ENCODE data around the gene EIF5.

EIF5 gene

DNA sequence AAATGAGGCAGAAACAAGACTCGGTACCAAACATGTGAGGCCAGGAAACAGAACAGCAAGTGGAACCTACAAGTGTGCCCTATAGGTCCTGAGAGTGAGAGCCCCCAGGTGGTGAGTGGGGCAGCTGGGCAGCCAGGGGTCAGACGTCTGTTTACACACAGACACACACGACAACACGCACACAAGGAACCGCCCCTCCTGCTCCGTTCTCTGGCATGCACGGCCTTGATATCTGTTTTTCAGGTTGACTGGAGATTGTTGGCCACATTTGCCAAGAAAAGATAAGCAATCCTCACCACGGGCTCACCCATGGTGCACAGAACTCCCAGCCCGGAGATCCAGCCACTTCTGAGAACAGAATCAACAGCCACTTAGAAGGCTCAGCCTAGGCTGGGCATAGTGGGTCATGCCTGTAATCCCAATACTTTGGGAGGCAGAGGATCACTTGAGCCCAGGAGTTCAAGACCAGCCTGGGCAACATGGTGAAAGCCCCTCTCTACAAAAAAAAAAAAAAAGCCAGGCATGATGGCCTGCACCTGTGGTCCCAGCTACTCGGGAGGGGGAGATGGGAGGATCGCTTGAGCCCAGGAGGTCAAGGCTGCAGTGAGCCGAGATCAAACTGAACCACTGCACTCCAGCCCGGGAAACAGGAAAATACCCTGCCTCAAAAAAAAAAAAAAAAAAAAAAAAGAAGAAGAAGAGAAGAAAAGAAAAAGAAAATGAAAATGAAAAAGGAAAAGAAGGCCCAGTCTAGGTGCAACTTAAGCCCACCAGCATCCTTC lies 19.4 kb upstream of the EIF5 start:
- H3K27me3 ChIP-seq (ENCODE audit: control insufficient read depth, insufficient read depth, low read length), result peaks cover 2% of the 10 kb centered on the region

DNA sequence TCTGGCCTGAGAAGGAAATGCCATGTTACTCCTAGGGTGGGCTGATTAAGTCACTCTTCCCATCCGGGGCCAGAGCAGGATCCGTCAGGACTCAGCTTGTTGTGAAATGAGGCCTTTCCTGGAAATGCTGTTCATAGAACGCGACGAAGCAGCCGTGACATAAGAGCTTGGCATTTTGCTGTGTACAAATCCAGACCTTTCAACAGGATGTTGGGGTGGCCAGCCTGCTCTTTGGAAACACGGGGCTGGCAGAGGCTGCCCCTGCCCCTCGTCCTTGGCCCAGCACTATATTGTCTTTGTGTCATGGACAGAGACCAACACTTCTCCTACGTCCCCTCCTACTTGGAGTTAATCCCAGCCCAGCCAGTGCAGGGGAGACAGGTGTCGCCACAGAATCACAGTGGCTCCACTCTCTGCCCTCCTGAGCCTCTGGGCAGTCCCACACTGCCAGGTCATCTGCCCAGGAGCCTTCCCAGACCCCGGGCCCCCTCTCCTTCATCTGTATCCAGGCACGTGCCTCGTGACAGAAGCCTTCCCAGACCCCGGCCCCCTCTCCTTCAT lies 18.6 kb upstream of the EIF5 start:
- Histone ChIP-seq H3K4me1 (ENCODE audit: control insufficient read depth, insufficient read depth, low read length) (no peaks in the 10 kb centered on the region), H3K27ac (ENCODE audit: low read depth, low read length) (no peak overlapping the region), H3K36me3 (ENCODE audit: control insufficient read depth, insufficient read depth, low read length) (no peaks in the 10 kb centered on the region), H3K4me3 (ENCODE audit: low read length) (no peak overlapping the region), H3K9ac (ENCODE audit: low read length) (no peak overlapping the region), H3K27me3 (ENCODE audit: control insufficient read depth, insufficient read depth, low read length) (peaks cover 2% of the 10 kb centered on the region)

More for the DNA sequence above, 19.4 kb upstream of the EIF5 start:
- Histone ChIP-seq H3K9ac (ENCODE audit: low read length) (no peak overlapping the region), H3K36me3 (ENCODE audit: control insufficient read depth, insufficient read depth, low read length) (no peaks in the 10 kb centered on the region), H3K4me3 (ENCODE audit: low read length) (no peak overlapping the region), H3K4me1 (ENCODE audit: control insufficient read depth, insufficient read depth, low read length) (no peaks in the 10 kb centered on the region), H3K27ac (ENCODE audit: low read depth, low read length) (no peak overlapping the region)

DNA sequence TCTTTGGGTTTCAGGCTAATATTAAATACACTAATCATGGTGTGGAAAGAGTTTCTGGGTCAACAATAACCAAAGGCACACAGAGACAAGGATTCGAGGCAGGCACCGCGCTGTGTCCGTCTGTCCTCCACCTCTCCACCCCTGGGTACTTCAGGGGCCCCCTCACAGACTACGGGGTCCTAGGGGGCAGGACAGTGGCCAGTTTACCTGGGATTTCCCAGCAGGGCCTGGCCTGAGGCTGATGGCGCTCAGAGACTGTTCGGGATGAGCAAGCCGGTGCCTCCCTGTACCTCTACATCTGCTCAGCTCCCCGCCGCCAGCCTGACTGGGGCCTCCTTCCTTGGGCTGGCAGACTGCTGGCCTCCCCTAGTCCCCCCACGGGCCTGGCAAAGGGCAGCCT lies 18.1 kb upstream of the EIF5 start:
- no peak overlapping the region for H3K4me3 ChIP-seq (ENCODE audit: low read length)
- H3K27me3 ChIP-seq (ENCODE audit: control insufficient read depth, insufficient read depth, low read length), result peaks cover 2% of the 10 kb centered on the region
- H3K9ac ChIP-seq (ENCODE audit: low read length), result no peak overlapping the region
- no peaks in the 10 kb centered on the region for H3K4me1 ChIP-seq (ENCODE audit: control insufficient read depth, insufficient read depth, low read length)
- no peaks in the 10 kb centered on the region for H3K36me3 ChIP-seq (ENCODE audit: control insufficient read depth, insufficient read depth, low read length)
- H3K27ac ChIP-seq (ENCODE audit: low read depth, low read length), result no peak overlapping the region

DNA sequence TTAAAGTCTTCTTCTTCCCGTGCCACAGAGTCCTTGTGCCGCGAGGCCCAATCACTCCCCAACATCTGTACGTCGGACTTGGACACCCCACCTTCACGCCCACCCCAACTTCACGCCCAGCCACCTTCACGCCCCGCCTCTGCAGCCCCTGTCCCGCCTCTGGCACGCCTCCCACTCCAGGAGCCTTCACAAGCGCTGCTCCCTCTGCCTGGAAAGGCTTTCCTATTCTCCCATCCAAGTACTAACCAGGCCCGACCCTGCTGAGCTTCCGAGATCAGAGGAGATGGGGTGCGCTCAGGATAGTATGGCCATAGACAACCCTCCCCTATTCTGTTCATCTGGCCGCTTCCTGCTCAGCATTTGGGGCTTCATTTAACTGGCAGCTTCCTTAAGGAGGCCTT lies 17.3 kb upstream of the EIF5 start:
- no peaks in the 10 kb centered on the region for H3K4me1 ChIP-seq (ENCODE audit: control insufficient read depth, insufficient read depth, low read length)
- no peaks in the 10 kb centered on the region for H3K36me3 ChIP-seq (ENCODE audit: control insufficient read depth, insufficient read depth, low read length)
- H3K4me3 ChIP-seq (ENCODE audit: low read length), result no peak overlapping the region
- no peak overlapping the region for H3K9ac ChIP-seq (ENCODE audit: low read length)
- H3K27ac ChIP-seq (ENCODE audit: low read depth, low read length), result no peak overlapping the region
- peaks cover 2% of the 10 kb centered on the region for H3K27me3 ChIP-seq (ENCODE audit: control insufficient read depth, insufficient read depth, low read length)

DNA sequence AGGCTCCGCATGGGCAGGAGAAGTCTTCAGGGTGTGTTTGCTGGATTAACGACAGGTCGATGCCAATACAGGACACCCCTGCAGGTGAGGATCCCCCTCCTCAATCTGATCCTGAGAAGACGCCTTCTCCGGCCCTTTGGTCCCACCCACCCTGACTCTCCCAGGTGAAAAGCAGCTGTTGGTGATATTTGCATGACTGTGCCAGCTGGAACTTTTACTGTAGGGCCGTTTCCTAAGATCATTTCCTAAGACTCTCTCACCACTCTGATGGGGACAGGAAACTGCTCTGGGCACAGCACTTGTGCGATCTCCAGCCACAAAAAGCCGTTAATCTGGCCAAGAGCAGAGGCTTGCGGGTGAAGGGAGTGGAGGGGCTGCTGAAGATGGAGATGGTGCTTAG lies 16.8 kb upstream of the EIF5 start:
- Histone ChIP-seq H3K36me3 (ENCODE audit: control insufficient read depth, insufficient read depth, low read length) (no peaks in the 10 kb centered on the region), H3K9ac (ENCODE audit: low read length) (no peak overlapping the region), H3K27ac (ENCODE audit: low read depth, low read length) (no peak overlapping the region), H3K4me3 (ENCODE audit: low read length) (no peak overlapping the region), H3K4me1 (ENCODE audit: control insufficient read depth, insufficient read depth, low read length) (no peaks in the 10 kb centered on the region), H3K27me3 (ENCODE audit: control insufficient read depth, insufficient read depth, low read length) (peaks cover 2% of the 10 kb centered on the region)

DNA sequence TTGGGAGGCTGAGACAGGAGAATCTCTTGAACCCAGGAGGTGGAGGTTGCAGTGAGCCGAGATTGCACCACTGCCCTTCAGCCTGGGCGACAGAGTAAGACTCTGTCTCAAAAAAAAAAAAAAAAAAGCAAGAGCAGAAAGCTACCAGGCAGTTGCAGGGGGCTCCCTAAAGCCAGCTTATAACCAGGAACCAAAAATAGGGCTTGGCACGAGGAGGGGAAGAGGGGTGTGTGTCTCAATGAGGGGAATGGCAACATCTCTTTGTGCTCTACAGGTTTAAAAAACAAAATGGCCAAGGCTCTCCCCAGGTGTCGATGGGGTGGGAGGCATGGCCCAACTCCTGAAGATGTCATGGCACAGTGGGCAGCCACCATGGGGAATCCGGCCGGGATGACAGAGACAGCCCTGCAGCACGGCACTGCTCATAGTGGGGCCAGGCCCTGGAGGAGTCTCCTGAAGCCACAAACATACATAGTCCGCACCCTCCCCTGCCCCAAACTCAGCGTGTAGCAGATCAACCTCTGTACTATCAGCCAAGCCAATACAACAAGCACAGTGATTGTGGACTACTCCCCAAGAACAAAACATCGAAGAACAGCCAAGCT lies 16.0 kb upstream of the EIF5 start:
- no peak overlapping the region for H3K4me3 ChIP-seq (ENCODE audit: low read length)
- H3K9ac ChIP-seq (ENCODE audit: low read length), result no peak overlapping the region
- H3K36me3 ChIP-seq (ENCODE audit: control insufficient read depth, insufficient read depth, low read length), result no peaks in the 10 kb centered on the region
- peaks cover 2% of the 10 kb centered on the region for H3K27me3 ChIP-seq (ENCODE audit: control insufficient read depth, insufficient read depth, low read length)
- no peaks in the 10 kb centered on the region for H3K4me1 ChIP-seq (ENCODE audit: control insufficient read depth, insufficient read depth, low read length)
- no peak overlapping the region for H3K27ac ChIP-seq (ENCODE audit: low read depth, low read length)

DNA sequence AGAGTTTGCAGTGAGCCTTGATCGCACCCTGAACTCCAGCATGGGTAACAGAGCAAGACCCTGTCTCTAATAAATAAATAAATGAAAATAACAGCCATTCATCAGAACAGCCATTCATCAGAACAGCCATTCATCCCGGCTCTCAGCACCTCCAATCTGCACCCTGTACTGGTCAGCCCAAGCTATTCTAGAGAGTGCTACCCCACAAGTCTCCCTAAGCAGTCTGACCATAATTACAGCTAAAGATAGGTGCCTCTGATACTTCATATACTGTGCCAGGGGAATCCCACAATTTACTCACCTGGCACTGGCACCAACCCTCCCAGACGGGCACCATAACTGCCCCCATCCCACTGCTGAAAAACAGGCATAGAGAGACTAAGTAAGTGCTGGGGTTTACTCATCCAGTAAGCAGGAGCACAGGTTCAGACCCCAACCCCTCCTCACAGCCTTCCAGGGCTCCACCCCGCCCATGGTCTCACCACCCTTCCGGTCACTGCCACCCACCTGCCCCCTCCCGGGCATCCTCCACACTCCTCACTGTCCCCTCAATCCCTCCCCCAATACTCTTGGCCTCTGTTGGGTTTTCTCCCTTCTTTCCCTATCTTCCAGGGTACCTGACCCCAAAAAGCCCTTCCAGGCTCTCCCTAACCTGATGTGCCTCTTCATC lies 15.2 kb upstream of the EIF5 start:
- Histone ChIP-seq H3K4me3 (ENCODE audit: low read length) (no peak overlapping the region), H3K27ac (ENCODE audit: low read depth, low read length) (no peak overlapping the region), H3K36me3 (ENCODE audit: control insufficient read depth, insufficient read depth, low read length) (no peaks in the 10 kb centered on the region), H3K27me3 (ENCODE audit: control insufficient read depth, insufficient read depth, low read length) (peaks cover 2% of the 10 kb centered on the region), H3K9ac (ENCODE audit: low read length) (no peak overlapping the region), H3K4me1 (ENCODE audit: control insufficient read depth, insufficient read depth, low read length) (no peaks in the 10 kb centered on the region)

DNA sequence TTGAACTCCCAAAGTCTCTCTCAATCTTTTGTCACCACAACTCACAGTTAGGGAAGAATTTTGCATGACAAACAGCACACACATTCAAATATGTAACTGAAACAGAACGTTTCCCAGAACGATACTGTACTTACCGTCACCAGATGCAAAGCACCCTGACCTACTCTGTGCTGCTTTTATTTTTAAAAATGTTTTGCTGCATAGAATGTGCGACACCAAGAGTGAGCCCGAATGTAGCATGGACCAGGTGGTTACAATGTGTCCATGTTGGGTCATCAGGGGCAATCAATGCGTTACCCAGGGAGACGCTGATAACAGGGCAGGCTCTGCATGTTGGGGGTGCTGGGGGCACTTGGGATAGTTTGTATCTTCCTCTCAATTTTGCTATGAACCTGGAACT lies 14.6 kb upstream of the EIF5 start:
- no peak overlapping the region for H3K27ac ChIP-seq (ENCODE audit: low read depth, low read length)
- no peaks in the 10 kb centered on the region for H3K36me3 ChIP-seq (ENCODE audit: control insufficient read depth, insufficient read depth, low read length)

DNA sequence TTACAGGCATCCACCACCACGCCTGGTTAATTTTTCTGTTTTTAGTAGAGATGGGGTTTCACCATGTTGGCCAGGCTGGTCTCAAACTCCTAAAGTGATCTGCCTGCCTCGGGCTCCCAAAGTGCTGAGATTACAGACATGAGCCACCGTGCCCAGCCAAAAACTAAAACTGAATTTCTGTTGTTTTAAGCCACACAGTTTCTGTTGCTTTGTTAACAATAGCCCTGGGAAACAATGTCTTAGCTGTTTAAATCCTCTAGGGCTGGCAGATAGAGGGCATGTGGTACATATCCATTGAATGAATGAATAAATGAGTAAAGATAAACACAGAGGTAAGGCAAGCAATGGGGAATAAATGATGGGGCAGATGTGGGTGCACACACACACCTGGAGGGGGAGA lies 8.0 kb upstream of the EIF5 start:
- no peaks in the 10 kb centered on the region for H3K4me1 ChIP-seq (ENCODE audit: control insufficient read depth, insufficient read depth, low read length)
- H3K9ac ChIP-seq (ENCODE audit: low read length), result no peak overlapping the region
- no peaks in the 10 kb centered on the region for H3K27me3 ChIP-seq (ENCODE audit: control insufficient read depth, insufficient read depth, low read length)
- H3K27ac ChIP-seq (ENCODE audit: low read depth, low read length), result no peak overlapping the region
- no peaks in the 10 kb centered on the region for H3K36me3 ChIP-seq (ENCODE audit: control insufficient read depth, insufficient read depth, low read length)
- H3K4me3 ChIP-seq (ENCODE audit: low read length), result no peak overlapping the region

More for the DNA sequence above, 14.6 kb upstream of the EIF5 start:
- Histone ChIP-seq H3K4me1 (ENCODE audit: control insufficient read depth, insufficient read depth, low read length) (no peaks in the 10 kb centered on the region), H3K4me3 (ENCODE audit: low read length) (no peak overlapping the region), H3K27me3 (ENCODE audit: control insufficient read depth, insufficient read depth, low read length) (peaks cover 2% of the 10 kb centered on the region), H3K9ac (ENCODE audit: low read length) (no peak overlapping the region)

DNA sequence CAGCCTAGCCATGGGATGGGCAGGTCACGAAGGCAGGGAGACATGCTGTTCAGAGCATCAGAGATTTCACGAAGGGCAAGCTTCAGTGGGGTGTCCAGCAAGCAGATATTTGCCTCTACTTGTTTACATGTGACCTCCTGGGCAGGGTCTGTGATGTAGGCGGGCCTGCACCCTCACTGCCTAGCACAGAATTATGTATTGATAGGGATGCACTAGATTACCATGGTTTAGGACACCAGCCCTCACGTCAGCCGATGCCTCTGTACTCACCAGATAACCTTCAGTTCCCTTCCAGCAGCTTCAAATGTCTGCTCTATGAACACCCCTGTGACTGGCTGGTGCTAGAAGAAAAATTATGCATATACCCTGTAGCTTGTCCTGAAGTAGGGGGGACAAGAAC lies 5.1 kb upstream of the EIF5 start:
- H3K27me3 ChIP-seq (ENCODE audit: control insufficient read depth, insufficient read depth, low read length), result no peaks in the 10 kb centered on the region
- no peak overlapping the region for H3K9ac ChIP-seq (ENCODE audit: low read length)
- no peak overlapping the region for H3K4me3 ChIP-seq (ENCODE audit: low read length)
- H3K27ac ChIP-seq (ENCODE audit: low read depth, low read length), result no peak overlapping the region
- H3K4me1 ChIP-seq (ENCODE audit: control insufficient read depth, insufficient read depth, low read length), result no peaks in the 10 kb centered on the region
- no peaks in the 10 kb centered on the region for H3K36me3 ChIP-seq (ENCODE audit: control insufficient read depth, insufficient read depth, low read length)

DNA sequence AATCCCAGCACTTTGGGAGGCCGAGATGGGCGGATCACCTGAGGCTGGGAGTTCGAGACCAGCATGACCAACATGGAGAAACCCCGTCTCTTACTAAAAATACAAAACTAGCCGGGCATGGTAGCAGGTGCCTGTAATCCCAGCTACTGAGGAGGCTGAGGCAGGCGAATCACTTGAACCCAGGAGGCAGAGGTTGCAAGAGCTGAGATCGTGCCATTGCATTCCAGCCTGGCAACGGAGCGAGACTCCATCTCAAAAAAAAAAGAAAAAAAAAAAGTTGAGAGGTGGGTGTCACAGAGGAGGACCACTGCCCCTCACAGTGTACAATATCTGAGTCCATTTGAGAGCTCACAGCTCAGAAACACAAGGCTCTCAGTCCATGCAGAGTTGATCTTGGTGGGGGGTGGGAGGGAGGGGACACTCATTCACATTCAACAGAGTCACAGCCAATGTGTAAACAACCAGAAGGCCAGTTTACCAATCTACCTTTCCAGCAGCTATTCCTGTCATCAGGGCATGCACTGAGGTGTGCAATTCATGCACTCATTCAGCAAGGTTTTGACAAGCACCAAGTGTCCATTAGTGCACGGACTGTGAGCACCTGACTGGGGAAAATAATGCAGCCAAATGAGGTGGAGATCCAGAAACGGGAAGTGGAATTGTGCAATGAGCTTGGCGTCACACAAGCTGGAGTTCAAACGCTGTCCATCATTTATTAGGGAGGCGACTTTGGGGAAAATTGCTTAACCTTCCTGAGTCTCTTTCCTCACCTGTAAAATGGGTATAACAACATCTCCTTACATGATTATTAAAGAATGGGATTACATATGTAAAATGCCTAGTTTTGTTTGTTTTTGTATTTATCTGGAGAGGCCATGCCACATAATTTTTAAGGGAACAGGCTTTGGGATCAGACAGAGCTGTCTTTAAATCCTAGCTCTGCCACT lies 4.4 kb upstream of the EIF5 start:
- no peak overlapping the region for H3K4me3 ChIP-seq (ENCODE audit: low read length)
- no peaks in the 10 kb centered on the region for H3K36me3 ChIP-seq (ENCODE audit: control insufficient read depth, insufficient read depth, low read length)
- H3K4me1 ChIP-seq (ENCODE audit: control insufficient read depth, insufficient read depth, low read length), result no peaks in the 10 kb centered on the region
- no peaks in the 10 kb centered on the region for H3K27me3 ChIP-seq (ENCODE audit: control insufficient read depth, insufficient read depth, low read length)
- no peak overlapping the region for H3K27ac ChIP-seq (ENCODE audit: low read depth, low read length)
- no peak overlapping the region for H3K9ac ChIP-seq (ENCODE audit: low read length)

DNA sequence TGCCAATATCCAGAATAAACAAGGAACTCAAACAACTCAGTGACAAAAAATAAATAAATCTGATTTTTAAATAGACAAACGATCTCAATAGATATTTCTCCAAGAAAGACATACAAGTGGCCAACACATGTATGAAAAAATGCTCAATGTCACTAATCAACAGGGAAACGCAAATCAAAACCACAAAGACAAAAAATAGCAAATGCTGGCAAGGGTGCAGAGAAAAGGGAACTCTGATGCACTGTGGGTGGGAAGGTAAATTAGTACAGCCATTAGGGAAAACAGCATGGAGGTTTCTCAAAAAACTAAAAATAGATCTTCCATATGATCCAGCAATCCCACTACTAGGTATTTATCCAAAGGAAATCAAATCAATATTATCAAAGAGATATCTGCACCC lies 3.5 kb upstream of the EIF5 start:
- Histone ChIP-seq H3K27me3 (ENCODE audit: control insufficient read depth, insufficient read depth, low read length) (no peaks in the 10 kb centered on the region), H3K4me1 (ENCODE audit: control insufficient read depth, insufficient read depth, low read length) (peaks cover 3% of the 10 kb centered on the region), H3K36me3 (ENCODE audit: control insufficient read depth, insufficient read depth, low read length) (peaks cover 3% of the 10 kb centered on the region), H3K27ac (ENCODE audit: low read depth, low read length) (no peak overlapping the region), H3K9ac (ENCODE audit: low read length) (no peak overlapping the region), H3K4me3 (ENCODE audit: low read length) (no peak overlapping the region)
